Natural killer cell treated with Interleukin-12 subunit alpha and Interleukin-12 subunit beta and Interleukin-15 and Interleukin-18, amount 100 ng/mL, for 72 hours (primary cell): ENCODE data around the gene SUV39H2. TPM values are rescaled to one million over a fixed set of nuclear protein-coding genes. Genes with fewer than 3 reads are reported as not detected.

Source experiments
- ATAC-seq, 2 donors: fragments of 150-1000 bp; cut with Tn5 transposase in 1 of 2; sonication (Bioruptor Pico), chemical (Tn5 transposase) in 1 of 2; 2 replicates each; pipeline ENCODE4 v1.10.0; 2021
- DNase-seq: peaks from one replicate; pipeline ENCODE4 v3.0.0; 2022; ENCODE audit warnings: low spot score
- H3K27ac Mint-ChIP-seq, 2 donors: 1 replicate in 1 of 2; 2 replicates in 1 of 2; pipeline ENCODE4 v1.8.0; 2022; ENCODE audit warnings: mixed read lengths in 2 of 2, mild to moderate bottlenecking in 1 of 2, moderate library complexity in 1 of 2
- H3K27me3 Mint-ChIP-seq, 2 donors: 1 replicate in 1 of 2; 2 replicates in 1 of 2; pipeline ENCODE4 v1.8.0; 2022; ENCODE audit warnings: mixed read lengths in 2 of 2
- H3K36me3 Mint-ChIP-seq: one replicate; pipeline ENCODE4 v1.8.0; 2022; ENCODE audit warnings: mixed read lengths
- H3K4me1 Mint-ChIP-seq, 2 donors: 1 replicate in 1 of 2; 2 replicates in 1 of 2; pipeline ENCODE4 v1.8.0; 2022; ENCODE audit warnings: low read depth in 2 of 2, mixed read lengths in 2 of 2, mild to moderate bottlenecking in 1 of 2
- H3K4me3 Mint-ChIP-seq: one replicate; pipeline ENCODE4 v1.8.0; 2022; ENCODE audit warnings: mixed read lengths
- H3K9me3 Mint-ChIP-seq: 2 replicates; pipeline ENCODE4 v1.8.0; 2022; ENCODE audit warnings: mixed read lengths
- total RNA-seq, 2 donors: library from RNA; stranded (reverse); gene quantifications; one replicate each; pipeline ENCODE4 v1.2.3, GENCODE V29; 2022

SUV39H2 gene, protein sequence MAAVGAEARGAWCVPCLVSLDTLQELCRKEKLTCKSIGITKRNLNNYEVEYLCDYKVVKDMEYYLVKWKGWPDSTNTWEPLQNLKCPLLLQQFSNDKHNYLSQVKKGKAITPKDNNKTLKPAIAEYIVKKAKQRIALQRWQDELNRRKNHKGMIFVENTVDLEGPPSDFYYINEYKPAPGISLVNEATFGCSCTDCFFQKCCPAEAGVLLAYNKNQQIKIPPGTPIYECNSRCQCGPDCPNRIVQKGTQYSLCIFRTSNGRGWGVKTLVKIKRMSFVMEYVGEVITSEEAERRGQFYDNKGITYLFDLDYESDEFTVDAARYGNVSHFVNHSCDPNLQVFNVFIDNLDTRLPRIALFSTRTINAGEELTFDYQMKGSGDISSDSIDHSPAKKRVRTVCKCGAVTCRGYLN
- 10 to 100 TPM; 20.4 to 40.5 TPM for total RNA-seq

- DNase-seq (peak; percentile 96), ATAC-seq (peak; percentile 97 to 99)
- Mint-ChIP-seq H3K4me1 (peaks cover 14 to 28% of the 10 kb centered on the region in 2 donors), H3K9me3 (no peaks in the 10 kb centered on the region), H3K4me3 (peak within 1 kb of the TSS; percentile 95), H3K27ac (peak within 1 kb of the TSS; percentile 84 to 91), H3K27me3 (no peaks in the 10 kb centered on the region), H3K36me3 (no peaks in the 10 kb centered on the region)
Measured at GRCh38 chr10:14878266-14879123, at the start of gene SUV39H2. SUV39H2 (plus strand) TSS chr10:14878866; CDS start chr10:14878889, 23 bp downstream.

DNA sequence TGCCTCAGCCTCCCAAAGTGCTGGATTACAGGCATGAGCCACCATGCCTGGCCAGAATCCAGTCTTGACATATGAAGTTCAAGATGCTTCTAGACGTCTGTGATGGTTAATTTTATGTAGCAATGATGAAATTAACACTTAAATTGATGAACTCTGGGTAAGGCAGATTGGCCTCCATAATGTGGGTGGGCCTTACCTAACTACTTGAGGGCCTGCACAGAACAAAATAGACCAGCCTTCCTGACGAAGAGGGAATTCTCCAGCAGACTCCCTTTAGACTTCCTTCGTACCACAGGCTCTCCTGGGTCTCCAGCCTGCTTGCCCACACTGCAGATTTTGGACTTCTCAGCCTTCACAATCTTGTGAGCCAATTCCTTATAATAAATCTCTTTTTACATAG is 45.6 kb upstream of the SUV39H2 start:
- no peak for ATAC-seq

GRCh38 chr10:14836208-14836607 is 42.5 kb upstream of the SUV39H2 start:
- Mint-ChIP-seq H3K36me3 (peaks cover 6% of the 10 kb centered on the region), H3K27ac (no peak overlapping the region), H3K9me3 (no peaks in the 10 kb centered on the region), H3K27me3 (no peaks in the 10 kb centered on the region), H3K4me1 (peaks cover 13 to 23% of the 10 kb centered on the region in 2 donors), H3K4me3 (no peak overlapping the region)
- ATAC-seq (no peak), DNase-seq (no peak)

More for the DNA sequence above, 45.6 kb upstream of the SUV39H2 start:
- Mint-ChIP-seq H3K36me3 (no peaks in the 10 kb centered on the region), H3K4me1 (peaks cover 4 to 8% of the 10 kb centered on the region in 2 donors), H3K27ac (no peak overlapping the region), H3K4me3 (no peak overlapping the region), H3K27me3 (no peaks in the 10 kb centered on the region), H3K9me3 (no peaks in the 10 kb centered on the region)
- no peak for DNase-seq

DNA sequence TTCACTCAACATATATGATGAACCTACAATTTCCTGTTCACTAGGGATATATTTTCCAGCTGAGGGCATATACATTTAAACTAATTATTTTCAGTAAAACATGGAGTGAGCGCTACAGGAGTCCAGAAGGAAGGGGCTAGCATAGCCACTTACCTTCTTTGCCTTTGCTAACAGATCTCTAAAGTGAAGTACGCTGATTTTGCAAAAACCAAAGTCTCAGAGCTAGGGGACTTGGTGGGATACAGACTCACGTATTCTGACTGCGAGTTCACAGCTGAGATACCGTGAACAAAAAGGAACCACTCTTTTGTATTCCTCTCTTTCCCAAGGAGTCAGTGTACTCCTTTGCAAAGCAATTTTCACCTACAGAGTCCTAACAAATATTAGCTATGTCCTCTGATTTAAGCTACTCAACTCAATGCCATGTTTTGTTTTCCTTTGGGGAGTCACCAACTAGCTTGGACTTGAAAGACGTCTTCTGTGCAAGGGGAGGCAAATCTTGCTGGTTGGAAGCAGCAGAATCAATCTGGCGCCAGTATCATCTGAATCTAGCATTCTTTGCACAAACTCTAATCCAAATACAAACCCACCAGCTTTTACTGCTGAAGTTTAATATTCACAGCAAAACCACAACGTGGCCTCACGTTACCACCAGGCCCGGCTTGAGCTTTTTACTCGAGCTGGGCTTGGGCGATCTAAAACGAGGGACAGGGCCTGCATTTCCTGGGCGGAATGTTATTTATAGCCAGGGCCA is 41.5 kb upstream of the SUV39H2 start:
- H3K27ac Mint-ChIP-seq = peak overlapping the region; percentile 91 to 93
- no peaks in the 10 kb centered on the region for H3K27me3 Mint-ChIP-seq
- DNase-seq (no peak), ATAC-seq (no peak)
- no peaks in the 10 kb centered on the region for H3K9me3 Mint-ChIP-seq
- peaks cover 13 to 23% of the 10 kb centered on the region in 2 donors for H3K4me1 Mint-ChIP-seq
- H3K4me3 Mint-ChIP-seq = peak overlapping the region; percentile 94
- peaks cover 14% of the 10 kb centered on the region for H3K36me3 Mint-ChIP-seq

DNA sequence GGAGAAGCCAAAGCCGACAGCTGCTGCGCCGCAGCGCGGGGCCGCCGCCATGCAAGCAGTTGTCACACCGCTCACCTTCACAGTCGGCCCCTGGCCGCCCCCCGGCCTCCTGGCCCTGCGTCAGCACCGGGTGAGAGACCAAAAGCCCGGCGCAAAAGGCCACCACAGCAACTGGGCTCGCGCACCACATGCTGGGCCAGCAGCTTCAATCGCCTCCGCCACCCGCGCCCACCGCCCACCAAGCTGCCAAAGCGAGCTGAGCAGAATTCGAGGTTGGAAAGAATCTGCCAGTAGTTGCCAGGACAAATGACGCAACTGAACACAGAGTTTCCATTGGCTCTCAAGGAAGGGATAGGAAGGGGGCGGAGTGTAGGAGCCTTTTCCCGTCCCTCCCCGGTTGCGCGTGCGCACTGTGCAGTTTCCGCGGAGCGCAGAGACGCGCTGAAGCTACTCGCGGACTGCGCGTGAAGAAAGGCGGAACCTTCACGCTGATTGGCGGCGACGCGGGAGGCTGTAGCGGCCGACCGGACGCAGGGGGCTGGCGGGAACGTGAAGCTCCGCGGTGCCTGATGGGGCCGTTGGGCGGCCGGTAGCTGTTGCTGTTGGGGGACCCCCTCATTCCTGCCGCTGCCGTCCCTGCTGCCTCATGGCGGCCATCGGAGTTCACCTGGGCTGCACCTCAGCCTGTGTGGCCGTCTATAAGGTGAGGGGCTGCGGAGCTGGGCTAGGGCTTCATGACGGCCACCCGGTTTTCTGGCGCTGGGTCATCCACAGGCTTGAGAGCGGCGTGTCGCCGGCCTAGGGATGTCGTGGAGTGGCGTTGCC is 40.7 kb upstream of the SUV39H2 start, which contains the start of the genes CDNF, HSPA14 and MSANTD7:
TSS of gene CDNF (minus strand) at position 281 of the 825 bp plus-strand sequence. CDS start at position 190, 91 bp downstream.
TSS of gene HSPA14 (plus strand) at position 550 of the 825 bp plus-strand sequence. CDS start at position 647, 97 bp downstream.
TSS of gene MSANTD7 (plus strand) at position 550 of the 825 bp plus-strand sequence. CDS start 3,979 bp downstream, outside the sequence.
- no peaks in the 10 kb centered on the region for H3K9me3 Mint-ChIP-seq
- peaks cover 13 to 23% of the 10 kb centered on the region in 2 donors for H3K4me1 Mint-ChIP-seq
- peak within 1 kb of the TSS; percentile 94 for H3K4me3 Mint-ChIP-seq
- peak; percentile 99 for DNase-seq
- peak; percentile 96 to 98 for ATAC-seq
- H3K27me3 Mint-ChIP-seq = no peaks in the 10 kb centered on the region
- peak within 1 kb of the TSS; percentile 91 to 93 for H3K27ac Mint-ChIP-seq
- H3K36me3 Mint-ChIP-seq = peaks cover 14% of the 10 kb centered on the region

DNA sequence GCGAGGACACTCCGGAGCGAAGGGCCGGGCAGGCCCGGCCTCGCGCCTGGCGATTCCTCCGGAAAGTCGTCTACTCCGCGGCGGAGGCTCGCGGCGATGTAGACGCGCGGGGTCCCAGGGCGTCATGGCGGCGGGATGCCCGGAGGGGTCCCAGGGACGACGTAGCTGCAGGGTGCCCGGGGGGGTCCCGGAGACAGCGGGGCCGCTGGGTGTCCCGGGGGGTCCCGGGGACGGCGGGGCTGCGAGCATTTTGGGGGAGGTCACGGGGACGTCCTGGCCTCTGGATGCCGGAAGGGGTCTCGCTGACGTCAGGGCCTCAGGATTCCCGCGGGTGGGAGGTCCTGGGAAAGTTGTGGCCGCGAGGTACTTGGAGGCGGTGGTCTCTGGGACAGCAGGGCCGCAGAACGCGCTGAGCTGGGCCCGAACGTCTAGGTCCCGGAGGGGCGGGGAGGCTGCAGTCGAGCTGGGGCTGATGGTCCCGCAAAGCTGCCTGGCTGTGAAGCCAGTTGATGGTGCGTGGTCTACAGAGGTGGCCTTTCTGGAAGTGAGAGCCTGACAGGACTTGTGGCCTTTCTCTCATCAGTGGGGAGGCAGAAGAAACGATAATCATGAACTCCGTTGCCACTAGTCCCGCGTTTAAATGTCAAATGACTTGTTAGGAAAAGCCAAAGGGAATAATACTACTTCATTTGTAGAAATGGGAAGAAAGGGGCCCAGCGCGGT is 39.9 kb upstream of the SUV39H2 start:
- H3K9me3 Mint-ChIP-seq = no peaks in the 10 kb centered on the region
- no peaks in the 10 kb centered on the region for H3K27me3 Mint-ChIP-seq
- DNase-seq = no peak
- H3K4me3 Mint-ChIP-seq = peak overlapping the region; percentile 94
- ATAC-seq = no peak
- H3K4me1 Mint-ChIP-seq = peaks cover 13 to 23% of the 10 kb centered on the region in 2 donors
- H3K27ac Mint-ChIP-seq = peak overlapping the region; percentile 91 to 93
- peaks cover 14% of the 10 kb centered on the region for H3K36me3 Mint-ChIP-seq

- Mint-ChIP-seq H3K4me3 (peak overlapping the region; percentile 94), H3K4me1 (peaks cover 13 to 24% of the 10 kb centered on the region in 2 donors)
- no peak for ATAC-seq
Measured at GRCh38 chr10:14839305-14839695, 39.4 kb upstream of the SUV39H2 start.

GRCh38 chr10:14840178-14840577 is 38.5 kb upstream of the SUV39H2 start:
- ATAC-seq = no peak
- Mint-ChIP-seq H3K9me3 (no peaks in the 10 kb centered on the region), H3K4me3 (peak overlapping the region; percentile 38), H3K4me1 (peaks cover 18 to 33% of the 10 kb centered on the region in 2 donors), H3K27me3 (no peaks in the 10 kb centered on the region), H3K36me3 (peaks cover 24% of the 10 kb centered on the region), H3K27ac (peak overlapping the region in 1 of 2 donors; percentile 31)
- DNase-seq = no peak

More at GRCh38 chr10:14839305-14839695, 39.4 kb upstream of the SUV39H2 start:
- Mint-ChIP-seq H3K27me3 (no peaks in the 10 kb centered on the region), H3K27ac (peak overlapping the region; percentile 91 to 93), H3K9me3 (no peaks in the 10 kb centered on the region), H3K36me3 (peaks cover 16% of the 10 kb centered on the region)
- no peak for DNase-seq

DNA sequence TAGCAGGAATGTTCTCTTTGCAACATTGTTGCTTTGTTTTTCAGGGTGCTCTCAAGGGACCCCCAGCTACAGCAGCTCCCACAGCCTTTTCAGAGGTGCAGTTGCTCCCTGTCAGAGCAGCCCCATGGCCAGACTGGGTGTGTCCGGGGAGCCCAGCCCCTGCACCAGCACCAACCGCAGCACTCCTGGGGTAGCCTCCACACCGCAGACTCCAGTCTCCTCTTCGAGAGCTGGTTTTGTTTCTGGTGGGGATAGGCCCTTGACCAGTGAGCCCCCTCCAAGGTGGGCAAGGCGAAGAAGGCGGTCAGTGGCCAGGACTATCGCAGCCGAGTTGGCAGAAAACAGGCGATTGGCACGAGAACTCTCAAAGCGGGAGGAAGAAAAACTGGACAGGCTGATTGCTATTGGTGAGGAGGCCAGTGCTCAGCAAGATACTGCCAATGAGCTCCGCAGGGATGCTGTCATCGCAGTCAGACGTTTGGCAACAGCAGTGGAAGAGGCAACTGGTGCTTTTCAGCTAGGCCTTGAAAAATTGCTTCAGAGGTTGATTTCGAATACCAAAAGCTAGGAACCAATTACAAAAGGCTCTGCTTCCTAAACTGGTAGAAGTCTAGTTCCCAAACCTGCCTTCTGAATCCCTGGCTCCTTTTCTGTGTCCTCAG is 35.2 kb upstream of the SUV39H2 start:
- DNase-seq (no peak), ATAC-seq (no peak)
- Mint-ChIP-seq H3K27me3 (no peaks in the 10 kb centered on the region), H3K27ac (no peak overlapping the region), H3K4me3 (no peak overlapping the region), H3K4me1 (peaks cover 15 to 25% of the 10 kb centered on the region in 2 donors), H3K9me3 (no peaks in the 10 kb centered on the region), H3K36me3 (peaks cover 27% of the 10 kb centered on the region)

GRCh38 chr10:14844948-14845347 is 33.7 kb upstream of the SUV39H2 start:
- Mint-ChIP-seq H3K9me3 (no peaks in the 10 kb centered on the region), H3K4me3 (no peak overlapping the region), H3K27ac (no peak overlapping the region), H3K27me3 (no peaks in the 10 kb centered on the region), H3K36me3 (peaks cover 26% of the 10 kb centered on the region), H3K4me1 (peaks cover 10 to 16% of the 10 kb centered on the region in 2 donors)
- DNase-seq = no peak
- ATAC-seq = no peak

- Mint-ChIP-seq H3K36me3 (peaks cover 23% of the 10 kb centered on the region), H3K27me3 (no peaks in the 10 kb centered on the region), H3K4me1 (no peaks in the 10 kb centered on the region), H3K27ac (no peak overlapping the region), H3K9me3 (no peaks in the 10 kb centered on the region), H3K4me3 (no peak overlapping the region)
- ATAC-seq (no peak), DNase-seq (no peak)
Measured at GRCh38 chr10:14852236-14852635, 26.4 kb upstream of the SUV39H2 start.
